ENCODE data around the gene PCSK6.
A peak's percentile ranks its signal among the peaks of the same experiment; 100 is the strongest.

The PCSK6 gene

GRCh38 chr15:101500865-101501551 is 11.5 kb upstream of the PCSK6 start:
- H3K4me3 ChIP-seq (ENCODE audit: low read depth, low read length) = no peak overlapping the region
- TF ChIP-seq CTCF (IDR thresholded peaks at IDR 0.05; ENCODE audit: insufficient read depth, low read depth, low read length, missing control alignments) = no peak
- no peak for DNase-seq (ENCODE audit: low read depth)

GRCh38 chr15:101499863-101500713 is 10.6 kb upstream of the PCSK6 start:
- peak; percentile 39 for DNase-seq (ENCODE audit: low read depth)

GRCh38 chr15:101498717-101499480 is 9.4 kb upstream of the PCSK6 start:
- H3K4me3 ChIP-seq (ENCODE audit: low read depth, low read length) = no peak overlapping the region
- DNase-seq (ENCODE audit: low read depth) = no peak
- TF ChIP-seq CTCF (IDR thresholded peaks at IDR 0.05; ENCODE audit: insufficient read depth, low read depth, low read length, missing control alignments) = no peak

More at GRCh38 chr15:101499863-101500713, 10.6 kb upstream of the PCSK6 start:
- TF ChIP-seq CTCF (IDR thresholded peaks at IDR 0.05; ENCODE audit: insufficient read depth, low read depth, low read length, missing control alignments) = no peak
- H3K4me3 ChIP-seq (ENCODE audit: low read depth, low read length) = no peak overlapping the region

- no peak overlapping the region for H3K4me3 ChIP-seq (ENCODE audit: low read depth, low read length)
- no peak for DNase-seq (ENCODE audit: low read depth)
- no peak for TF ChIP-seq CTCF (IDR thresholded peaks at IDR 0.05; ENCODE audit: insufficient read depth, low read depth, low read length, missing control alignments)
Measured at GRCh38 chr15:101498076-101498716, 8.7 kb upstream of the PCSK6 start.

GRCh38 chr15:101497484-101498034 is 8.1 kb upstream of the PCSK6 start:
- H3K4me3 ChIP-seq (ENCODE audit: low read depth, low read length) = no peak overlapping the region
- DNase-seq (ENCODE audit: low read depth) = no peak
- TF ChIP-seq CTCF (IDR thresholded peaks at IDR 0.05; ENCODE audit: insufficient read depth, low read depth, low read length, missing control alignments) = no peak

GRCh38 chr15:101497017-101497416 is 7.5 kb upstream of the PCSK6 start:
- no peak for DNase-seq (ENCODE audit: low read depth)
- TF ChIP-seq CTCF (IDR thresholded peaks at IDR 0.05; ENCODE audit: insufficient read depth, low read depth, low read length, missing control alignments) = no peak
- no peak overlapping the region for H3K4me3 ChIP-seq (ENCODE audit: low read depth, low read length)
